ENCODE data around the gene CACFD1. TPM values are rescaled to one million over a fixed set of nuclear protein-coding genes. Genes with fewer than 3 reads are reported as not detected.

Gene CACFD1
- total and polyA plus RNA-seq, 2 of the 13 experiments (the other 11 are each of a cell fraction or from before 2014, with no cell fraction given) = 13.8 to 14.6 TPM

- TF ChIP-seq, protein P1, sequence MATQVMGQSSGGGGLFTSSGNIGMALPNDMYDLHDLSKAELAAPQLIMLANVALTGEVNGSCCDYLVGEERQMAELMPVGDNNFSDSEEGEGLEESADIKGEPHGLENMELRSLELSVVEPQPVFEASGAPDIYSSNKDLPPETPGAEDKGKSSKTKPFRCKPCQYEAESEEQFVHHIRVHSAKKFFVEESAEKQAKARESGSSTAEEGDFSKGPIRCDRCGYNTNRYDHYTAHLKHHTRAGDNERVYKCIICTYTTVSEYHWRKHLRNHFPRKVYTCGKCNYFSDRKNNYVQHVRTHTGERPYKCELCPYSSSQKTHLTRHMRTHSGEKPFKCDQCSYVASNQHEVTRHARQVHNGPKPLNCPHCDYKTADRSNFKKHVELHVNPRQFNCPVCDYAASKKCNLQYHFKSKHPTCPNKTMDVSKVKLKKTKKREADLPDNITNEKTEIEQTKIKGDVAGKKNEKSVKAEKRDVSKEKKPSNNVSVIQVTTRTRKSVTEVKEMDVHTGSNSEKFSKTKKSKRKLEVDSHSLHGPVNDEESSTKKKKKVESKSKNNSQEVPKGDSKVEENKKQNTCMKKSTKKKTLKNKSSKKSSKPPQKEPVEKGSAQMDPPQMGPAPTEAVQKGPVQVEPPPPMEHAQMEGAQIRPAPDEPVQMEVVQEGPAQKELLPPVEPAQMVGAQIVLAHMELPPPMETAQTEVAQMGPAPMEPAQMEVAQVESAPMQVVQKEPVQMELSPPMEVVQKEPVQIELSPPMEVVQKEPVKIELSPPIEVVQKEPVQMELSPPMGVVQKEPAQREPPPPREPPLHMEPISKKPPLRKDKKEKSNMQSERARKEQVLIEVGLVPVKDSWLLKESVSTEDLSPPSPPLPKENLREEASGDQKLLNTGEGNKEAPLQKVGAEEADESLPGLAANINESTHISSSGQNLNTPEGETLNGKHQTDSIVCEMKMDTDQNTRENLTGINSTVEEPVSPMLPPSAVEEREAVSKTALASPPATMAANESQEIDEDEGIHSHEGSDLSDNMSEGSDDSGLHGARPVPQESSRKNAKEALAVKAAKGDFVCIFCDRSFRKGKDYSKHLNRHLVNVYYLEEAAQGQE (IDR thresholded peaks at IDR 0.05; ENCODE audit: borderline replicate concordance in 1 of 2, low read depth in 1 of 2, low read length in 2 of 2) = no peak
- TF ChIP-seq ZNF775 (CRISPR knock-in tag; IDR thresholded peaks at IDR 0.05; ENCODE audit: borderline replicate concordance) (no peak), TCF7 (IDR thresholded peaks at IDR 0.05; ENCODE audit: low read depth) (no peak), CBX1 (IDR thresholded peaks at IDR 0.05; ENCODE audit: low read depth) (no peak), STAG1 (CRISPR knock-in tag; IDR thresholded peaks at IDR 0.05) (no peak), JUND (CRISPR knock-in tag; IDR thresholded peaks at IDR 0.05) (no peak), CREM (IDR thresholded peaks at IDR 0.05) (no peak), CREM (CRISPR knock-in tag; IDR thresholded peaks at IDR 0.05) (no peak), ZNF33A (CRISPR knock-in tag; IDR thresholded peaks at IDR 0.05; ENCODE audit: borderline replicate concordance) (no peak), MTA3 (CRISPR knock-in tag; IDR thresholded peaks at IDR 0.05) (no peak), HDAC6 (IDR thresholded peaks at IDR 0.05; ENCODE audit: low read depth, low read length) (no peak), MED8 (CRISPR knock-in tag; IDR thresholded peaks at IDR 0.05; ENCODE audit: insufficient replicate concordance) (no peak), EZH2 (conservative IDR thresholded peaks at IDR 0.05; ENCODE audit: low read depth, low read length) (no peak), ATF7 (IDR thresholded peaks at IDR 0.05) (no peak), ATF7 (CRISPR knock-in tag; IDR thresholded peaks at IDR 0.05) (no peak), SAP130 (CRISPR knock-in tag; IDR thresholded peaks at IDR 0.05; ENCODE audit: low read depth) (peak; percentile 60; the same call in 1 of the 2 replicates), NCOA5 (CRISPR knock-in tag; IDR thresholded peaks at IDR 0.05) (no peak), ZMYM4 (CRISPR knock-in tag; IDR thresholded peaks at IDR 0.05) (no peak), PRPF4 (IDR thresholded peaks at IDR 0.05; ENCODE audit: low read depth, low read length, poor library complexity, severe bottlenecking) (no peak), ZNF18 (CRISPR knock-in tag; IDR thresholded peaks at IDR 0.05; ENCODE audit: insufficient replicate concordance) (no peak)
- TF ChIP-seq, protein P2, sequence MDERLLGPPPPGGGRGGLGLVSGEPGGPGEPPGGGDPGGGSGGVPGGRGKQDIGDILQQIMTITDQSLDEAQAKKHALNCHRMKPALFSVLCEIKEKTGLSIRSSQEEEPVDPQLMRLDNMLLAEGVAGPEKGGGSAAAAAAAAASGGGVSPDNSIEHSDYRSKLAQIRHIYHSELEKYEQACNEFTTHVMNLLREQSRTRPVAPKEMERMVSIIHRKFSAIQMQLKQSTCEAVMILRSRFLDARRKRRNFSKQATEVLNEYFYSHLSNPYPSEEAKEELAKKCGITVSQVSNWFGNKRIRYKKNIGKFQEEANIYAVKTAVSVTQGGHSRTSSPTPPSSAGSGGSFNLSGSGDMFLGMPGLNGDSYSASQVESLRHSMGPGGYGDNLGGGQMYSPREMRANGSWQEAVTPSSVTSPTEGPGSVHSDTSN (CRISPR knock-in tag; IDR thresholded peaks at IDR 0.05) = no peak
- TF ChIP-seq, protein P3, sequence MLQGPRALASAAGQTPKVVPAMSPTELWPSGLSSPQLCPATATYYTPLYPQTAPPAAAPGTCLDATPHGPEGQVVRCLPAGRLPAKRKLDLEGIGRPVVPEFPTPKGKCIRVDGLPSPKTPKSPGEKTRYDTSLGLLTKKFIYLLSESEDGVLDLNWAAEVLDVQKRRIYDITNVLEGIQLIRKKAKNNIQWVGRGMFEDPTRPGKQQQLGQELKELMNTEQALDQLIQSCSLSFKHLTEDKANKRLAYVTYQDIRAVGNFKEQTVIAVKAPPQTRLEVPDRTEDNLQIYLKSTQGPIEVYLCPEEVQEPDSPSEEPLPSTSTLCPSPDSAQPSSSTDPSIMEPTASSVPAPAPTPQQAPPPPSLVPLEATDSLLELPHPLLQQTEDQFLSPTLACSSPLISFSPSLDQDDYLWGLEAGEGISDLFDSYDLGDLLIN (CRISPR knock-in tag; IDR thresholded peaks at IDR 0.05; ENCODE audit: borderline replicate concordance) = 0 out of 2 replicates have a peak, but pooled peaks have one; percentile 73
- TF ChIP-seq, protein P4, sequence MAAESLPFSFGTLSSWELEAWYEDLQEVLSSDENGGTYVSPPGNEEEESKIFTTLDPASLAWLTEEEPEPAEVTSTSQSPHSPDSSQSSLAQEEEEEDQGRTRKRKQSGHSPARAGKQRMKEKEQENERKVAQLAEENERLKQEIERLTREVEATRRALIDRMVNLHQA (CRISPR knock-in tag; IDR thresholded peaks at IDR 0.05) = no peak
Observed at GRCh38 chr9:133459476-133460404, at the start of gene CACFD1 (continued).

Data from HepG2 (cell line).